ENCODE measurements around the gene TOX3. TPM values are rescaled to one million over a fixed set of nuclear protein-coding genes. Genes with fewer than 3 reads are reported as not detected.

Gene TOX3
- 44.2 and 48.1 TPM in 2 replicates for total RNA-seq (ENCODE audit: low replicate concordance)

GRCh38 chr16:52547004-52547833, at the start of gene TOX3:
TOX3 (minus strand) TSS chr16:52547143; CDS start chr16:52546723, 420 bp downstream.
- H3K27ac Mint-ChIP-seq = peak within 1 kb of the TSS; percentile 87
- Histone ChIP-seq H3K9me3 (ENCODE audit: low read depth) (no peaks in the 10 kb centered on the region), H3K27ac (peak within 1 kb of the TSS; percentile 32), H3K4me3 (peak within 1 kb of the TSS; percentile 86), H4K20me1 (ENCODE audit: low read depth) (peaks cover 47% of the 10 kb centered on the region), H2AFZ (replicated peaks) (peak within 1 kb of the TSS; percentile 14), H3K9ac (peak within 1 kb of the TSS; percentile 81), H3F3A (ENCODE audit: low read depth) (peaks cover 48% of the 10 kb centered on the region), H3K27me3 (no peaks in the 10 kb centered on the region), H3K4me2 (peak within 1 kb of the TSS; percentile 99), H3K4me1 (peaks cover 57% of the 10 kb centered on the region), H3K79me2 (ENCODE audit: low read depth) (peaks cover 48% of the 10 kb centered on the region), H3K36me3 (no peaks in the 10 kb centered on the region)
- peaks cover 51% of the 10 kb centered on the region for H3K4me1 Mint-ChIP-seq
- peaks cover 8% of the 10 kb centered on the region for H3K36me3 Mint-ChIP-seq
- peaks cover 8% of the 10 kb centered on the region for H3K27me3 Mint-ChIP-seq (ENCODE audit: insufficient read depth, low read depth)
- peak; percentile 92 for DNase-seq (ENCODE audit: low spot score)
- peaks cover 2% of the 10 kb centered on the region for H3K9me3 Mint-ChIP-seq
- TF ChIP-seq EZH2 (IDR thresholded peaks at IDR 0.05) (no peak), CTCF (IDR thresholded peaks at IDR 0.05) (no peak), EZH2phosphoT487 (IDR thresholded peaks at IDR 0.05) (no peak)
- H3K4me3 Mint-ChIP-seq = peak within 1 kb of the TSS; percentile 97

- H3F3A ChIP-seq (ENCODE audit: low read depth) = no peaks in the 10 kb centered on the region
- no peak overlapping the region for H3K4me2 ChIP-seq
- H3K9me3 Mint-ChIP-seq = no peaks in the 10 kb centered on the region
- no peaks in the 10 kb centered on the region for H3K36me3 Mint-ChIP-seq
- no peak overlapping the region for H3K27ac Mint-ChIP-seq
- TF ChIP-seq EZH2 (IDR thresholded peaks at IDR 0.05) = no peak
- TF ChIP-seq CTCF (IDR thresholded peaks at IDR 0.05) = no peak
- TF ChIP-seq EZH2phosphoT487 (IDR thresholded peaks at IDR 0.05) = no peak
- H3K79me2 ChIP-seq (ENCODE audit: low read depth) = no peaks in the 10 kb centered on the region
- no peaks in the 10 kb centered on the region for H3K4me1 Mint-ChIP-seq
- no peaks in the 10 kb centered on the region for H3K36me3 ChIP-seq
- peaks cover 5% of the 10 kb centered on the region for H3K4me1 ChIP-seq
- no peaks in the 10 kb centered on the region for H3K9me3 ChIP-seq (ENCODE audit: low read depth)
- H3K27me3 Mint-ChIP-seq (ENCODE audit: insufficient read depth, low read depth) = peaks cover 7% of the 10 kb centered on the region
- no peak overlapping the region for H3K4me3 ChIP-seq
- no peaks in the 10 kb centered on the region for H4K20me1 ChIP-seq (ENCODE audit: low read depth)
- no peak overlapping the region for H3K9ac ChIP-seq
- H3K27ac ChIP-seq = no peak overlapping the region
- no peak overlapping the region for H2AFZ ChIP-seq (replicated peaks)
- no peak for DNase-seq (ENCODE audit: low spot score)
- no peak overlapping the region for H3K4me3 Mint-ChIP-seq
- H3K27me3 ChIP-seq = no peaks in the 10 kb centered on the region
These were observed 45.8 kb upstream of the TOX3 start for GRCh38 chr16:52592778-52593177.

- Mint-ChIP-seq H3K36me3 (no peaks in the 10 kb centered on the region), H3K27me3 (ENCODE audit: insufficient read depth, low read depth) (peaks cover 3% of the 10 kb centered on the region), H3K27ac (no peak overlapping the region), H3K9me3 (no peaks in the 10 kb centered on the region), H3K4me1 (no peaks in the 10 kb centered on the region), H3K4me3 (no peak overlapping the region)
- no peaks in the 10 kb centered on the region for H3K79me2 ChIP-seq (ENCODE audit: low read depth)
- H3K4me3 ChIP-seq = no peak overlapping the region
- no peak for DNase-seq (ENCODE audit: low spot score)
- H3F3A ChIP-seq (ENCODE audit: low read depth) = no peaks in the 10 kb centered on the region
- H3K36me3 ChIP-seq = no peaks in the 10 kb centered on the region
- H3K9ac ChIP-seq = no peak overlapping the region
- no peaks in the 10 kb centered on the region for H3K4me1 ChIP-seq
- H2AFZ ChIP-seq (replicated peaks) = no peak overlapping the region
- H3K27me3 ChIP-seq = no peaks in the 10 kb centered on the region
- no peak overlapping the region for H3K27ac ChIP-seq
- H3K9me3 ChIP-seq (ENCODE audit: low read depth) = no peaks in the 10 kb centered on the region
- no peaks in the 10 kb centered on the region for H4K20me1 ChIP-seq (ENCODE audit: low read depth)
- H3K4me2 ChIP-seq = no peak overlapping the region
- TF ChIP-seq CTCF (IDR thresholded peaks at IDR 0.05) (no peak), EZH2 (IDR thresholded peaks at IDR 0.05) (no peak), EZH2phosphoT487 (IDR thresholded peaks at IDR 0.05) (no peak)
These were observed 45.1 kb upstream of the TOX3 start for GRCh38 chr16:52591934-52592592.

All from neural progenitor cell (in vitro differentiated cells).